Stimulated activated naive CD8-positive, alpha-beta T cell treated with anti-CD3 and anti-CD28 coated beads, Interleukin-15, Interleukin-2, amounts not matched to agents 100 ng/mL and 50 ng/mL, for 24 hours (primary cell): Measurements from ENCODE around the gene CALU.

Experiments used
- H3K27ac Mint-ChIP-seq: one replicate; pipeline ENCODE4 v1.8.0; 2021; ENCODE audit warnings: mild to moderate bottlenecking, mixed read lengths
- H3K27me3 Mint-ChIP-seq: one replicate; pipeline ENCODE4 v1.8.0; 2021; ENCODE audit warnings: mixed read lengths
- H3K36me3 Mint-ChIP-seq: one replicate; pipeline ENCODE4 v1.8.0; 2021; ENCODE audit warnings: low read depth, mixed read lengths
- H3K4me1 Mint-ChIP-seq: one replicate; pipeline ENCODE4 v1.8.0; 2021; ENCODE audit warnings: low read depth, mixed read lengths
- H3K4me3 Mint-ChIP-seq: one replicate; pipeline ENCODE4 v1.8.0; 2021; ENCODE audit warnings: mild to moderate bottlenecking, mixed read lengths
- H3K9me3 Mint-ChIP-seq: one replicate; pipeline ENCODE4 v1.8.0; 2021; ENCODE audit warnings: mixed read lengths

CALU gene

GRCh38 chr7:128710481-128710880 is 28.7 kb upstream of the CALU start:
- H3K4me1 Mint-ChIP-seq = peaks cover 5% of the 10 kb centered on the region
- no peak overlapping the region for H3K4me3 Mint-ChIP-seq
- no peaks in the 10 kb centered on the region for H3K36me3 Mint-ChIP-seq
- H3K27me3 Mint-ChIP-seq = peaks cover 3% of the 10 kb centered on the region
- no peaks in the 10 kb centered on the region for H3K9me3 Mint-ChIP-seq
- H3K27ac Mint-ChIP-seq = no peak overlapping the region

GRCh38 chr7:128713794-128714193 is 25.4 kb upstream of the CALU start:
- no peaks in the 10 kb centered on the region for H3K9me3 Mint-ChIP-seq
- no peaks in the 10 kb centered on the region for H3K36me3 Mint-ChIP-seq
- H3K27ac Mint-ChIP-seq = no peak overlapping the region
- H3K27me3 Mint-ChIP-seq = peaks cover 10% of the 10 kb centered on the region
- no peak overlapping the region for H3K4me3 Mint-ChIP-seq
- H3K4me1 Mint-ChIP-seq = no peaks in the 10 kb centered on the region

- Mint-ChIP-seq H3K36me3 (no peaks in the 10 kb centered on the region), H3K4me3 (no peak overlapping the region), H3K9me3 (no peaks in the 10 kb centered on the region), H3K27ac (no peak overlapping the region), H3K27me3 (peaks cover 10% of the 10 kb centered on the region), H3K4me1 (peaks cover 4% of the 10 kb centered on the region)
Observed at GRCh38 chr7:128714701-128715495, 24.3 kb upstream of the CALU start.

GRCh38 chr7:128718967-128719642 is 20.1 kb upstream of the CALU start:
- H3K27me3 Mint-ChIP-seq = peaks cover 10% of the 10 kb centered on the region
- H3K9me3 Mint-ChIP-seq = no peaks in the 10 kb centered on the region
- H3K4me1 Mint-ChIP-seq = peaks cover 4% of the 10 kb centered on the region
- peak overlapping the region; percentile 59 for H3K27ac Mint-ChIP-seq
- H3K36me3 Mint-ChIP-seq = no peaks in the 10 kb centered on the region
- no peak overlapping the region for H3K4me3 Mint-ChIP-seq

- Mint-ChIP-seq H3K36me3 (no peaks in the 10 kb centered on the region), H3K9me3 (no peaks in the 10 kb centered on the region), H3K27ac (no peak overlapping the region), H3K27me3 (peaks cover 14% of the 10 kb centered on the region), H3K4me1 (peaks cover 4% of the 10 kb centered on the region), H3K4me3 (no peak overlapping the region)
Observed at GRCh38 chr7:128721376-128721775, 17.8 kb upstream of the CALU start.

- Mint-ChIP-seq H3K9me3 (no peaks in the 10 kb centered on the region), H3K4me3 (no peak overlapping the region), H3K4me1 (no peaks in the 10 kb centered on the region), H3K27ac (no peak overlapping the region), H3K27me3 (peaks cover 20% of the 10 kb centered on the region), H3K36me3 (no peaks in the 10 kb centered on the region)
Observed at GRCh38 chr7:128724743-128725142, 14.4 kb upstream of the CALU start.

- H3K27ac Mint-ChIP-seq = no peak overlapping the region
- peaks cover 20% of the 10 kb centered on the region for H3K27me3 Mint-ChIP-seq
- H3K9me3 Mint-ChIP-seq = no peaks in the 10 kb centered on the region
- H3K36me3 Mint-ChIP-seq = no peaks in the 10 kb centered on the region
- H3K4me3 Mint-ChIP-seq = no peak overlapping the region
- H3K4me1 Mint-ChIP-seq = no peaks in the 10 kb centered on the region
Observed at GRCh38 chr7:128725531-128725930, 13.6 kb upstream of the CALU start.

- no peak overlapping the region for H3K27ac Mint-ChIP-seq
- no peaks in the 10 kb centered on the region for H3K4me1 Mint-ChIP-seq
- peaks cover 22% of the 10 kb centered on the region for H3K27me3 Mint-ChIP-seq
- no peaks in the 10 kb centered on the region for H3K9me3 Mint-ChIP-seq
- no peaks in the 10 kb centered on the region for H3K36me3 Mint-ChIP-seq
- no peak overlapping the region for H3K4me3 Mint-ChIP-seq
Observed at GRCh38 chr7:128726059-128726736, 13.0 kb upstream of the CALU start.

GRCh38 chr7:128726737-128727072 is 12.5 kb upstream of the CALU start:
- Mint-ChIP-seq H3K4me3 (no peak overlapping the region), H3K27me3 (peaks cover 27% of the 10 kb centered on the region), H3K9me3 (no peaks in the 10 kb centered on the region), H3K36me3 (no peaks in the 10 kb centered on the region), H3K4me1 (no peaks in the 10 kb centered on the region), H3K27ac (no peak overlapping the region)

- Mint-ChIP-seq H3K27me3 (peaks cover 28% of the 10 kb centered on the region), H3K4me3 (no peak overlapping the region), H3K36me3 (no peaks in the 10 kb centered on the region), H3K9me3 (no peaks in the 10 kb centered on the region), H3K27ac (no peak overlapping the region), H3K4me1 (no peaks in the 10 kb centered on the region)
Observed at GRCh38 chr7:128727239-128727638, 11.9 kb upstream of the CALU start.

GRCh38 chr7:128728598-128728997 is 10.6 kb upstream of the CALU start:
- no peak overlapping the region for H3K27ac Mint-ChIP-seq
- H3K4me3 Mint-ChIP-seq = no peak overlapping the region
- H3K27me3 Mint-ChIP-seq = peaks cover 27% of the 10 kb centered on the region
- H3K4me1 Mint-ChIP-seq = no peaks in the 10 kb centered on the region
- no peaks in the 10 kb centered on the region for H3K9me3 Mint-ChIP-seq
- no peaks in the 10 kb centered on the region for H3K36me3 Mint-ChIP-seq

GRCh38 chr7:128729494-128729893 is 9.7 kb upstream of the CALU start:
- no peak overlapping the region for H3K27ac Mint-ChIP-seq
- no peaks in the 10 kb centered on the region for H3K4me1 Mint-ChIP-seq
- no peaks in the 10 kb centered on the region for H3K36me3 Mint-ChIP-seq
- H3K9me3 Mint-ChIP-seq = no peaks in the 10 kb centered on the region
- peaks cover 21% of the 10 kb centered on the region for H3K27me3 Mint-ChIP-seq
- H3K4me3 Mint-ChIP-seq = no peak overlapping the region

- no peak overlapping the region for H3K4me3 Mint-ChIP-seq
- no peaks in the 10 kb centered on the region for H3K36me3 Mint-ChIP-seq
- peaks cover 6% of the 10 kb centered on the region for H3K4me1 Mint-ChIP-seq
- H3K27ac Mint-ChIP-seq = no peak overlapping the region
- peaks cover 17% of the 10 kb centered on the region for H3K27me3 Mint-ChIP-seq
- no peaks in the 10 kb centered on the region for H3K9me3 Mint-ChIP-seq
Observed at GRCh38 chr7:128731184-128731583, 8.0 kb upstream of the CALU start.

- Mint-ChIP-seq H3K27me3 (peaks cover 9% of the 10 kb centered on the region), H3K36me3 (no peaks in the 10 kb centered on the region), H3K4me3 (no peak overlapping the region), H3K4me1 (peaks cover 6% of the 10 kb centered on the region), H3K27ac (no peak overlapping the region), H3K9me3 (no peaks in the 10 kb centered on the region)
Observed at GRCh38 chr7:128732521-128733277, 6.5 kb upstream of the CALU start.

- no peak overlapping the region for H3K4me3 Mint-ChIP-seq
- peaks cover 8% of the 10 kb centered on the region for H3K27me3 Mint-ChIP-seq
- no peaks in the 10 kb centered on the region for H3K9me3 Mint-ChIP-seq
- H3K27ac Mint-ChIP-seq = no peak overlapping the region
- H3K4me1 Mint-ChIP-seq = peaks cover 10% of the 10 kb centered on the region
- H3K36me3 Mint-ChIP-seq = no peaks in the 10 kb centered on the region
Observed at GRCh38 chr7:128733278-128733645, 5.9 kb upstream of the CALU start.
